Colonic mucosa (tissue), 4 donors: ENCODE data around the gene PCSK5. TPM values are rescaled to one million over a fixed set of nuclear protein-coding genes. Genes with fewer than 3 reads are reported as not detected.

Experiments
- DNase-seq: peaks from one replicate; pipeline ENCODE4 v3.0.0-alpha.2; 2020
- H3K27ac ChIP-seq: fragments of 200-600 bp; one replicate; pipeline ENCODE4 v1.8.0; 2021
- H3K27me3 ChIP-seq: fragments of 200-600 bp; one replicate; pipeline ENCODE4 v1.8.0; 2021
- H3K36me3 ChIP-seq: fragments of 200-600 bp; one replicate; pipeline ENCODE4 v1.8.0; 2021
- H3K4me1 ChIP-seq: fragments of 200-600 bp; one replicate; pipeline ENCODE4 v1.8.0; 2021; ENCODE audit warnings: mild to moderate bottlenecking
- H3K4me3 ChIP-seq: fragments of 200-600 bp; one replicate; pipeline ENCODE4 v1.8.0; 2021
- H3K9ac ChIP-seq, 2 donors: one replicate each; pipeline ENCODE4 v1.7.0; 2013; ENCODE audit warnings: control low read depth in 2 of 2, low read depth in 2 of 2, low read length in 2 of 2
- H3K9me3 ChIP-seq: fragments of 200-600 bp; one replicate; pipeline ENCODE4 v1.8.0; 2021
- intact Hi-C: fragments of 100-400 bp; cut with DNase I; formaldehyde crosslinking; loops from one replicate; pipeline ENCODE4 v1.14.1; 2022
- total RNA-seq, 2 donors: library from RNA; stranded (reverse); fragmentation: NEBNext Ultra II Directional in 1 of 2; extraction: Animal tissue kit (Norgen Biotek cat#: 25700) in 1 of 2; gene quantifications; one replicate each; pipeline ENCODE4 v1.2.1, GENCODE V29; 2021
- TF ChIP-seq, protein P1 (sequence below): fragments of 200-600 bp; IDR thresholded peaks from one replicate; pipeline ENCODE4 v1.8.0; 2022; ENCODE audit warnings: antibody characterized with exemption, mild to moderate bottlenecking
- donor health status: healthy.
- donor health status: DM: no; HTN: no; CAD: no.
- donor health status: DM: no; HTN: no; CAD: no.

PCSK5 gene
- total RNA-seq, 2 donors from 2014 or later: 36.7 to 55.3 TPM

DNA sequence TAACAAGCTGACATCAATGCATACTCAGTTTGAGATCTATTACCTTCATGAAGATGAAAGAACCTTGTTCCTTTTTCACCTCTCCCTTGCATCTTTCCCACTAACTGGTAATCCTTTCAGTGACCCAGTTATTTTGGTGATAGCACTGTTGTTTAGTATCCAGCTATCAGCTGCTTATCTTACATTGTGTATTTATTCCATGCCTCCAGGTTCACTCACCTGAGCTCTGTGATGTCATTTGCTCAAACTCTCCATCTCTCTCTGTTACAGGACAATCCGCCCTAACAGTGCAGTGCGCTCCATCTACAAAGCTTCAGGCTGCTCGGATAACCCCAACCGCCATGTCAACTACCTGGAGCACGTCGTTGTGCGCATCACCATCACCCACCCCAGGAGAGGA lies 268.2 kb downstream of the PCSK5 start:
- intact Hi-C loops: loop anchor here (10.0 kb wide), 1 partner anchor 264 kb away; the partner anchor contains the start of gene PCSK5
- H3K36me3 ChIP-seq: no peaks in the 10 kb centered on the region

DNA sequence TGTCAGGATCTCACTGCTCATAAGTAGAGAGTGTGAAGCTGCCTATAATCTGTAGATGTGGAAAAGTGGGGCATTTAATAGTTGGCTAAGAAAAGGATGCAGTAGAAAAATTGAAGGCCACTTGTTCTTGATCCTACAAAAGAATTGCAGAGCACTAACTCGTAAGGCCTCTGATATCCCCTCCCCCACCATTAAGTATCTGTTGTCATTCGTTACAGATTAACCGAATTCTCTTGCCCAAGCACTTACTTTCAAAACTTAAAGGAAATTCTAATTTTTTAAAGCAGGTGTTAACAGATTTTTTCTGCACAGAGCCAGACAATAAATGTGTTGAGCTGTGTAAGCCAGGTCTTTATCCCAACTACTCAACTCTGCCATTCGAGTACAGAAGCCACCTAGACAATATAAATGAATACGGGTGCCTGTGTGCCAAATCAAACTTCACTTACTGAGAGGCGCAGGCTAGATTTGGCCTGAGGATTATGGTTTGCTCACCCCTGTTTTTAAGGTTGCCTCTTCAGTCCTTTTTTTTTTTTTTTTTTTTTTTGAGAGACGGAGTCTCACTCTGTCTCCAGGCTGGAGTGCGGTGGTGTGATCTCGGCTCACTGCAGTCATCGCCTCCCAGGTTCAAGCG lies 268.9 kb downstream of the PCSK5 start:
- no peak overlapping the region for H3K9ac ChIP-seq
- no peak for DNase-seq
- H3K27me3 ChIP-seq: no peaks in the 10 kb centered on the region
- intact Hi-C loops: loop anchor here (10.0 kb wide), 1 partner anchor 265 kb away; the partner anchor contains the start of gene PCSK5
- H3K9me3 ChIP-seq: no peaks in the 10 kb centered on the region
- H3K4me3 ChIP-seq: no peak overlapping the region
- no peak overlapping the region for H3K27ac ChIP-seq
- no peaks in the 10 kb centered on the region for H3K36me3 ChIP-seq
- H3K4me1 ChIP-seq: no peaks in the 10 kb centered on the region
- TF ChIP-seq, protein P1, sequence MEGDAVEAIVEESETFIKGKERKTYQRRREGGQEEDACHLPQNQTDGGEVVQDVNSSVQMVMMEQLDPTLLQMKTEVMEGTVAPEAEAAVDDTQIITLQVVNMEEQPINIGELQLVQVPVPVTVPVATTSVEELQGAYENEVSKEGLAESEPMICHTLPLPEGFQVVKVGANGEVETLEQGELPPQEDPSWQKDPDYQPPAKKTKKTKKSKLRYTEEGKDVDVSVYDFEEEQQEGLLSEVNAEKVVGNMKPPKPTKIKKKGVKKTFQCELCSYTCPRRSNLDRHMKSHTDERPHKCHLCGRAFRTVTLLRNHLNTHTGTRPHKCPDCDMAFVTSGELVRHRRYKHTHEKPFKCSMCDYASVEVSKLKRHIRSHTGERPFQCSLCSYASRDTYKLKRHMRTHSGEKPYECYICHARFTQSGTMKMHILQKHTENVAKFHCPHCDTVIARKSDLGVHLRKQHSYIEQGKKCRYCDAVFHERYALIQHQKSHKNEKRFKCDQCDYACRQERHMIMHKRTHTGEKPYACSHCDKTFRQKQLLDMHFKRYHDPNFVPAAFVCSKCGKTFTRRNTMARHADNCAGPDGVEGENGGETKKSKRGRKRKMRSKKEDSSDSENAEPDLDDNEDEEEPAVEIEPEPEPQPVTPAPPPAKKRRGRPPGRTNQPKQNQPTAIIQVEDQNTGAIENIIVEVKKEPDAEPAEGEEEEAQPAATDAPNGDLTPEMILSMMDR: no peak

More for the DNA sequence above, 268.2 kb downstream of the PCSK5 start:
- TF ChIP-seq, protein P1: no peak
- no peak for DNase-seq
- Histone ChIP-seq H3K27ac (no peak overlapping the region), H3K4me1 (no peaks in the 10 kb centered on the region), H3K9me3 (no peaks in the 10 kb centered on the region), H3K9ac (no peak overlapping the region), H3K27me3 (no peaks in the 10 kb centered on the region), H3K4me3 (no peak overlapping the region)

DNA sequence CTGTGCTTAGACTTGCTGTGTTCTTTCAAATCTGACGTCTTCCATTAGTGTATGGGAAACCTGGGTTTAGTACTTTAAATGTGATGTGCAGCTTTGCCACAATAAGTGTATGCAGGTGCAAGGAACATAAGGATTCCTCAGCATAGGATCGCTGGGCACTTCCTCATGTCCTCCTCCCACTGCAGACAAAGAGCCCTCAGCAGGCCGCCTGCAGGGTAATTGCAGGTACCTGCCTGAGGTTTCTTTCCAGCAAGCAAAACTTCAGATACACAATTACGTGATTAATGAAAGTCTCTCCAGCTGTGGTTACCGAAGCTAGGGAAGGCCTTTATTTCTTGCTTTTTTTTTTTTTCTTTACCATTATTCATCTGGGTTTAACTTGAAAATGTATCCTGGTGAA lies 270.6 kb downstream of the PCSK5 start:
- H3K9me3 ChIP-seq: no peaks in the 10 kb centered on the region
- TF ChIP-seq, protein P1: no peak
- no peak overlapping the region for H3K9ac ChIP-seq
- no peak overlapping the region for H3K27ac ChIP-seq
- no peak overlapping the region for H3K4me3 ChIP-seq
- H3K36me3 ChIP-seq: no peaks in the 10 kb centered on the region
- intact Hi-C loops: no loop called here
- no peaks in the 10 kb centered on the region for H3K27me3 ChIP-seq
- H3K4me1 ChIP-seq: no peaks in the 10 kb centered on the region
- no peak for DNase-seq

DNA sequence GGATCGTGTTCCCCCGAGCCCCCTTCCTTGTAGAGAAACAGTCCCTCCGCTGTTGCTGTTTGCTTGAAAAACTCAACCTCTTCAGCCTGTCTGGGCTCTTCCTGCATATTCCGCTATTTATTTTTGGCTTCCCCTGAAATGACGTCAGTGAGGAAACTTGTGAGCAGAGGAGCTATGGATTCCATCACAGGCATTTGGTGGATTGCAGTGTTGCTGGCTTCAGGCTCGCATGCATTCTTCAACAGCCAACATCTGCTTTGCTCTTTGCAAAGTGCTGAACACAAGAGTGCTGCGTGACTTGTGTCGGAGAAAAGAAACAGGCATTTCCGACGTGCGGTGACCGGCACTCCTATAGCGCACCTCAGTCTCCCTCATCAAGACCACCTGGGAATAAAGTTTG lies 271.1 kb downstream of the PCSK5 start:
- no peaks in the 10 kb centered on the region for H3K36me3 ChIP-seq
- intact Hi-C loops: no loop called here
- no peak for DNase-seq
- H3K27me3 ChIP-seq: no peaks in the 10 kb centered on the region
- H3K27ac ChIP-seq: no peak overlapping the region
- H3K9ac ChIP-seq: no peak overlapping the region
- no peaks in the 10 kb centered on the region for H3K9me3 ChIP-seq
- TF ChIP-seq, protein P1: no peak
- no peak overlapping the region for H3K4me3 ChIP-seq
- no peaks in the 10 kb centered on the region for H3K4me1 ChIP-seq

DNA sequence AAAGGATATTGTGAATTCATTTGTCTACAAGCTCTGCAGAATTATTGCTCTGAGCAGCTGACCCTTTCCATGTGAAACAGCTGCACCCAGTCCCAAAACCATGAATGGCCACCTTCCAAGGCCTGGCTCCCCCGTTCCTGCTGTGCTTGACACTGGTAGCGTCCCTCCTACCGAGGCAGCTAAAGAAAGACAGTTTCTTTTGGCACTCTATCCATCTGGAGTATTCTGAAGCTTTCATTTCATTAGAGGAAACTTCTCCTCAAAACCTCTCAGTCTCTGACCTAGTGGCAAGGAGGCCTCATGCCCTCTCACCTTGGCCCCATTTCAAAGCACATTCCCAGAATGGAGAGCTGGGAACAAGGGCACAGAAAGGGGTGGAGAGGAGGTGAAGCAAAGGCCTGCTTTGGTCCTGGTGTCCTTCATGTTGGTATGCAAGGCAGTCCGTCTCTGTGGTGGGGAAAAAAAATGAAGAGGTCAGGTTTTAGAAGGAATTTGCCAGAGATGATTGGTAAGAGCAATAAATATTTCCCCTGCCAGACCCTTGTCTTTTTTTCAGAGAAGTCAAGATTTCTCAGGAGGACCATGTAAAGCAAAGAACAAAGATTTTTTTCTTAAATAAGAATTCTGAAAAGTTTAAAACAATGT lies 271.7 kb downstream of the PCSK5 start:
- TF ChIP-seq, protein P1: no peak
- H3K9ac ChIP-seq: no peak overlapping the region
- no peaks in the 10 kb centered on the region for H3K36me3 ChIP-seq
- no peak for DNase-seq
- H3K27ac ChIP-seq: no peak overlapping the region
- intact Hi-C loops: no loop called here
- no peak overlapping the region for H3K4me3 ChIP-seq
- no peaks in the 10 kb centered on the region for H3K4me1 ChIP-seq
- H3K27me3 ChIP-seq: no peaks in the 10 kb centered on the region
- H3K9me3 ChIP-seq: no peaks in the 10 kb centered on the region
